Astrocyte (in vitro differentiated cells and primary cell): Measurements from ENCODE around the gene SCRN1. TPM values are rescaled to one million over a fixed set of nuclear protein-coding genes. Genes with fewer than 3 reads are reported as not detected.

Experiments used
- DNase-seq: peaks from one replicate; pipeline ENCODE4 v3.0.0-alpha.2; 2010; ENCODE audit warnings: low read depth
- FAIRE-seq: peaks from 2 replicates; lab custom pipeline; 2011; peaks lifted over from hg19 to GRCh38; lab: Jason Lieb, UNC
- H2AFZ ChIP-seq: 2 replicates; pipeline ENCODE4 v1.6.0; 2012; ENCODE audit warnings: low read depth, low read length, inconsistent platforms
- H3K27ac ChIP-seq: 2 replicates; pipeline ENCODE4 v1.5.1; 2011; ENCODE audit warnings: low read depth, low read length, inconsistent platforms
- H3K27me3 ChIP-seq: 2 replicates; pipeline ENCODE4 v1.6.0; 2011; ENCODE audit warnings: low read length, inconsistent platforms; ENCODE audit not compliant: insufficient read depth
- H3K36me3 ChIP-seq: 2 replicates; pipeline ENCODE4 v1.5.1; 2011; ENCODE audit warnings: low read length, inconsistent platforms; ENCODE audit not compliant: insufficient read depth
- H3K4me1 ChIP-seq: 2 replicates; pipeline ENCODE4 v1.5.1; 2011; ENCODE audit warnings: low read length, inconsistent platforms; ENCODE audit not compliant: insufficient read depth
- H3K4me2 ChIP-seq: 2 replicates; pipeline ENCODE4 v1.6.0; 2012; ENCODE audit warnings: low read length, inconsistent platforms
- H3K4me3 ChIP-seq: 2 replicates; pipeline ENCODE4 v1.5.1; 2011; ENCODE audit warnings: low read depth, mild to moderate bottlenecking, low read length, inconsistent platforms; ENCODE audit not compliant: insufficient read depth
- H3K79me2 ChIP-seq: 2 replicates; pipeline ENCODE4 v1.6.0; 2012; ENCODE audit warnings: mild to moderate bottlenecking, low read length, inconsistent platforms; ENCODE audit not compliant: insufficient read depth
- H3K9ac ChIP-seq: 2 replicates; pipeline ENCODE4 v1.6.0; 2012; ENCODE audit warnings: mild to moderate bottlenecking, low read length, inconsistent platforms
- H3K9me3 ChIP-seq: 2 replicates; pipeline ENCODE4 v1.5.1; 2012; ENCODE audit warnings: low read depth, mild to moderate bottlenecking, low read length, inconsistent platforms; ENCODE audit not compliant: insufficient read depth
- H4K20me1 ChIP-seq: 2 replicates; pipeline ENCODE4 v1.6.0; 2012; ENCODE audit warnings: low read length, inconsistent platforms; ENCODE audit not compliant: insufficient read depth
- H3K27ac Mint-ChIP-seq: one replicate; pipeline ENCODE4 v1.8.0; 2021; ENCODE audit warnings: mild to moderate bottlenecking, mixed read lengths; ENCODE audit not compliant: unreplicated experiment
- H3K27me3 Mint-ChIP-seq: one replicate; pipeline ENCODE4 v1.8.0; 2021; ENCODE audit warnings: low read depth, mixed read lengths; ENCODE audit not compliant: unreplicated experiment
- H3K36me3 Mint-ChIP-seq: one replicate; pipeline ENCODE4 v1.8.0; 2021; ENCODE audit warnings: low read depth, mixed read lengths; ENCODE audit not compliant: unreplicated experiment
- H3K4me1 Mint-ChIP-seq: one replicate; pipeline ENCODE4 v1.8.0; 2021; ENCODE audit warnings: low read depth, mixed read lengths; ENCODE audit not compliant: unreplicated experiment
- H3K4me3 Mint-ChIP-seq: one replicate; pipeline ENCODE4 v1.8.0; 2021; ENCODE audit warnings: mild to moderate bottlenecking, moderate library complexity, mixed read lengths; ENCODE audit not compliant: unreplicated experiment
- H3K9me3 Mint-ChIP-seq: one replicate; pipeline ENCODE4 v1.8.0; 2021; ENCODE audit warnings: mild to moderate bottlenecking, mixed read lengths; ENCODE audit not compliant: unreplicated experiment
- CTCF ChIP-seq: IDR thresholded peaks from 2 replicates; pipeline ENCODE4 v1.5.1; 2011; ENCODE audit warnings: low read depth, mild to moderate bottlenecking, inconsistent platforms, low read length, moderate library complexity; ENCODE audit not compliant: insufficient read depth
- EZH2 ChIP-seq: IDR thresholded peaks from 2 replicates; pipeline ENCODE4 v1.6.1; 2012; ENCODE audit warnings: mild to moderate bottlenecking, low read length, inconsistent platforms; ENCODE audit not compliant: insufficient read depth
- total RNA-seq: library from RNA; stranded (reverse); gene quantifications from 2 replicates; pipeline ENCODE4 v1.2.1, GENCODE V29; 2021

SCRN1 gene
- total RNA-seq, 1 donor from 2014 or later = 116 TPM

DNA sequence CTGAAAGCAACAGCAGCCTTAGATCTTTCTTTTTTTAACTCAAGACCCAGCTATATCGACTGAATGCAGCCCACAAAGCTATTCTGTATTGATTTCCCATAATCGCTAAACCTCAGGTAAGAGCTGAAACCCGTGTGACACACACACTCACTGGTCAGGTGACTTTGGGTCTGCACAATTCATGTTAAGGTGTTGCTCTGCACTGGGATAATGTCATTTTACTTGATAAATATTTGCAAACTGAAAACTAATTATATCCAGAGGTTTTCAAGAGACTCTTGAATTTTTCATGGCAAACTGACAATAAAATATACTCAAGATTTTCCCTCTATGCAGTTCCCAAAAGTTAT is 33.1 kb downstream of the SCRN1 start:
- Mint-ChIP-seq H3K27ac (no peak overlapping the region), H3K36me3 (peaks cover 34% of the 10 kb centered on the region), H3K9me3 (no peaks in the 10 kb centered on the region), H3K4me3 (no peak overlapping the region), H3K4me1 (peaks cover 17% of the 10 kb centered on the region), H3K27me3 (no peaks in the 10 kb centered on the region)
- Histone ChIP-seq H3K27me3 (no peaks in the 10 kb centered on the region), H3K4me1 (no peaks in the 10 kb centered on the region), H3K36me3 (peaks cover 29% of the 10 kb centered on the region), H4K20me1 (peaks cover 41% of the 10 kb centered on the region), H3K79me2 (peaks cover 36% of the 10 kb centered on the region), H3K9me3 (no peaks in the 10 kb centered on the region), H3K27ac (no peak overlapping the region), H3K9ac (no peak overlapping the region), H3K4me2 (no peak overlapping the region), H3K4me3 (no peak overlapping the region), H2AFZ (no peak overlapping the region)
- no peak for DNase-seq
- TF ChIP-seq CTCF (no peak), EZH2 (no peak)
- FAIRE-seq = no peak

- Mint-ChIP-seq H3K4me1 (peaks cover 17% of the 10 kb centered on the region), H3K36me3 (peaks cover 37% of the 10 kb centered on the region), H3K27me3 (no peaks in the 10 kb centered on the region), H3K27ac (no peak overlapping the region), H3K4me3 (no peak overlapping the region), H3K9me3 (no peaks in the 10 kb centered on the region)
- Histone ChIP-seq H3K27ac (no peak overlapping the region), H3K4me3 (no peak overlapping the region), H2AFZ (no peak overlapping the region), H3K27me3 (no peaks in the 10 kb centered on the region), H3K79me2 (peaks cover 36% of the 10 kb centered on the region), H3K36me3 (peaks cover 33% of the 10 kb centered on the region), H3K4me1 (no peaks in the 10 kb centered on the region), H3K9ac (no peak overlapping the region), H4K20me1 (peaks cover 41% of the 10 kb centered on the region), H3K4me2 (no peak overlapping the region), H3K9me3 (no peaks in the 10 kb centered on the region)
- TF ChIP-seq EZH2 = no peak
- no peak for TF ChIP-seq CTCF
- DNase-seq (no peak), FAIRE-seq (no peak)
Observed at GRCh38 chr7:29955799-29956486, 33.7 kb downstream of the SCRN1 start.

- Histone ChIP-seq H3K27ac (no peak overlapping the region), H3K9ac (no peak overlapping the region), H3K27me3 (no peaks in the 10 kb centered on the region), H4K20me1 (peaks cover 39% of the 10 kb centered on the region), H3K79me2 (peaks cover 32% of the 10 kb centered on the region), H3K4me2 (no peak overlapping the region), H2AFZ (no peak overlapping the region), H3K4me1 (no peaks in the 10 kb centered on the region), H3K9me3 (no peaks in the 10 kb centered on the region), H3K36me3 (peaks cover 29% of the 10 kb centered on the region), H3K4me3 (no peak overlapping the region)
- Mint-ChIP-seq H3K27me3 (no peaks in the 10 kb centered on the region), H3K4me1 (peaks cover 17% of the 10 kb centered on the region), H3K36me3 (peaks cover 31% of the 10 kb centered on the region), H3K9me3 (no peaks in the 10 kb centered on the region), H3K27ac (no peak overlapping the region), H3K4me3 (no peak overlapping the region)
- FAIRE-seq (no peak), DNase-seq (no peak)
- TF ChIP-seq EZH2 = no peak
- TF ChIP-seq CTCF = no peak
Observed at GRCh38 chr7:29955075-29955792, 34.4 kb downstream of the SCRN1 start.
